ENCODE data around the gene NTNG2. TPM values are rescaled to one million over a fixed set of nuclear protein-coding genes. Genes with fewer than 3 reads are reported as not detected.

The NTNG2 gene
- total RNA-seq, 4 donors from 2014 or later = 0.10 to 1.0 (median 0.29) TPM

- intact Hi-C loops (cut with DNase I; ENCODE audit: low total_unique reads) = no loop called here
- TF ChIP-seq CTCF (IDR thresholded peaks at IDR 0.05) (no peak), POLR2A (IDR thresholded peaks at IDR 0.05) (no peak)
- H3K4me3 ChIP-seq (ENCODE audit: low read depth, poor library complexity, severe bottlenecking) = no peak overlapping the region
- DNase-seq (ENCODE audit: low spot score in 2 of 2) = no peak
- 76 to 89% methylated on average over 8 of the region's 8 CpGs for WGBS, 2 donors
Observed at GRCh38 chr9:132194508-132194907, 32.6 kb downstream of the NTNG2 start.

GRCh38 chr9:132197315-132197714, 35.5 kb downstream of the NTNG2 start:
- WGBS, 2 donors = 89 to 92% methylated on average over 6 of the region's 6 CpGs
- DNase-seq (ENCODE audit: low spot score in 2 of 2) = no peak
- no peak for TF ChIP-seq POLR2A (IDR thresholded peaks at IDR 0.05)
- TF ChIP-seq CTCF (IDR thresholded peaks at IDR 0.05) = no peak
- no peak overlapping the region for H3K4me3 ChIP-seq (ENCODE audit: low read depth, poor library complexity, severe bottlenecking)
- intact Hi-C loops (cut with DNase I; ENCODE audit: low total_unique reads) = no loop called here

- 94 to 96% methylated on average over 52 to 56 of the region's 58 CpGs for WGBS, 2 donors
- intact Hi-C loops (cut with DNase I; ENCODE audit: low total_unique reads) = no loop called here
- TF ChIP-seq CTCF (IDR thresholded peaks at IDR 0.05) (no peak), POLR2A (IDR thresholded peaks at IDR 0.05) (no peak)
- H3K4me3 ChIP-seq (ENCODE audit: low read depth, poor library complexity, severe bottlenecking) = no peak overlapping the region
- no peak for DNase-seq (ENCODE audit: low spot score in 2 of 2)
Observed at GRCh38 chr9:132197856-132198550, 36.1 kb downstream of the NTNG2 start.

GRCh38 chr9:132199056-132199455, 37.2 kb downstream of the NTNG2 start:
- no peak overlapping the region for H3K4me3 ChIP-seq (ENCODE audit: low read depth, poor library complexity, severe bottlenecking)
- 94 to 95% methylated on average over 4 of the region's 4 CpGs for WGBS, 2 donors
- intact Hi-C loops (cut with DNase I; ENCODE audit: low total_unique reads) = no loop called here
- TF ChIP-seq POLR2A (IDR thresholded peaks at IDR 0.05) (no peak), CTCF (IDR thresholded peaks at IDR 0.05) (no peak)
- DNase-seq (ENCODE audit: low spot score in 2 of 2) = no peak

GRCh38 chr9:132200706-132201105, 38.8 kb downstream of the NTNG2 start:
- 71 to 82% methylated on average over 4 of the region's 4 CpGs for WGBS, 2 donors

More at GRCh38 chr9:132200706-132201105, 38.8 kb downstream of the NTNG2 start:
- no peak for DNase-seq (ENCODE audit: low spot score in 2 of 2)
- intact Hi-C loops (cut with DNase I; ENCODE audit: low total_unique reads) = no loop called here
- TF ChIP-seq CTCF (IDR thresholded peaks at IDR 0.05) (no peak), POLR2A (IDR thresholded peaks at IDR 0.05) (no peak)
- no peak overlapping the region for H3K4me3 ChIP-seq (ENCODE audit: low read depth, poor library complexity, severe bottlenecking)
